ENCODE results near the gene KIAA1671.

- no peak for TF ChIP-seq EZH2 (IDR thresholded peaks at IDR 0.05; ENCODE audit: borderline replicate concordance, low read depth, low read length, poor library complexity, severe bottlenecking)
- no peak for TF ChIP-seq CTCF (conservative IDR thresholded peaks at IDR 0.05; ENCODE audit: low read depth, low read length)
Observed at GRCh38 chr22:25064894-25065560, 112.5 kb downstream of the KIAA1671 start.

All from A673 (cell line).